Smooth muscle cell (in vitro differentiated cells): Measurements from ENCODE around the gene AQP1. TPM values are rescaled to one million over a fixed set of nuclear protein-coding genes. Genes with fewer than 3 reads are reported as not detected.
A peak's percentile ranks its signal among the peaks of the same experiment; 100 is the strongest.

Source experiments
- DNase-seq: peaks from one replicate; lab custom pipeline; 2025; ENCODE audit not compliant: unreplicated experiment; lab: John Stamatoyannopoulos, UW
- H2AFZ ChIP-seq: fragments of 200-600 bp; sonication (generic); 2 replicates; pipeline ENCODE4 v1.6.0; 2016; ENCODE audit warnings: antibody characterized with exemption, low read depth, mild to moderate bottlenecking
- H3F3A ChIP-seq: fragments of 200-600 bp; sonication (generic); 2 replicates; pipeline ENCODE4 v1.6.0; 2017; ENCODE audit warnings: antibody characterized with exemption, low read depth
- H3K27ac ChIP-seq: fragments of 200-600 bp; sonication (generic); 2 replicates; pipeline ENCODE4 v1.5.1; 2016; ENCODE audit warnings: low read depth, mild to moderate bottlenecking
- H3K27me3 ChIP-seq: fragments of 200-600 bp; sonication (generic); 2 replicates; pipeline ENCODE4 v1.6.1; 2016; ENCODE audit warnings: low read depth, mild to moderate bottlenecking
- H3K36me3 ChIP-seq: fragments of 200-600 bp; sonication (generic); 2 replicates; pipeline ENCODE4 v1.5.1; 2016; ENCODE audit warnings: low read depth
- H3K4me1 ChIP-seq: fragments of 200-600 bp; sonication (generic); 2 replicates; pipeline ENCODE4 v1.5.1; 2016; ENCODE audit warnings: low read depth
- H3K4me2 ChIP-seq: fragments of 200-600 bp; sonication (generic); 2 replicates; pipeline ENCODE4 v1.6.0; 2016; ENCODE audit warnings: mild to moderate bottlenecking
- H3K4me3 ChIP-seq: fragments of 200-600 bp; sonication (generic); 2 replicates; pipeline ENCODE4 v1.5.1; 2016; ENCODE audit warnings: mild to moderate bottlenecking
- H3K79me2 ChIP-seq: fragments of 200-600 bp; sonication (generic); 2 replicates; pipeline ENCODE4 v1.6.0; 2016; ENCODE audit warnings: low read depth, mild to moderate bottlenecking
- H3K9ac ChIP-seq: fragments of 200-600 bp; sonication (generic); 2 replicates; pipeline ENCODE4 v1.6.0; 2016; ENCODE audit warnings: low read depth
- H3K9me3 ChIP-seq: fragments of 200-600 bp; sonication (generic); replicated peaks from 2 replicates; pipeline ENCODE4 v1.5.1; 2016; ENCODE audit warnings: low read depth
- H4K20me1 ChIP-seq: fragments of 200-600 bp; sonication (generic); 2 replicates; pipeline ENCODE4 v1.6.0; 2016; ENCODE audit warnings: low read depth
- CTCF ChIP-seq: fragments of 200-600 bp; sonication (generic); IDR thresholded peaks from 2 replicates; pipeline ENCODE4 v1.5.1; 2017; ENCODE audit warnings: borderline replicate concordance, mild to moderate bottlenecking, antibody characterized with exemption; ENCODE audit not compliant: insufficient read depth, poor library complexity, severe bottlenecking
- WGBS: methylation state at CpG from one replicate; pipeline ENCODE4 v1.1.7; 2016; ENCODE audit warnings: low lambda C conversion rate; 5-methylcytosine and 5-hydroxymethylcytosine counted together
- polyA plus RNA-seq: library from polyadenylated mRNA; unstranded; fragments of >200 nt; fragmentation: Nextera tagmentation; extraction: Ambion mirVana; gene quantifications from 2 replicates; pipeline ENCODE4 v1.2.1, GENCODE V29; 2016
- total RNA-seq: library from RNA; depleted of rRNA; stranded (reverse); fragments of >200 nt; gene quantifications from 2 replicates; pipeline ENCODE4 v1.2.3, GENCODE V29; 2014

Gene AQP1
- total and polyA plus RNA-seq, 2 experiments from 2014 or later, result 2,330 to 2,747 TPM

- peaks cover 64% of the 10 kb centered on the region for H3K79me2 ChIP-seq
- no peaks in the 10 kb centered on the region for H3K9me3 ChIP-seq
- WGBS, result 81% methylated on average over 11 of the region's 11 CpGs
- H3K36me3 ChIP-seq, result peaks cover 5% of the 10 kb centered on the region
- peaks cover 25% of the 10 kb centered on the region for H3K4me1 ChIP-seq
- no peak for DNase-seq
- peaks cover 31% of the 10 kb centered on the region for H3F3A ChIP-seq
- peak overlapping the region; percentile 78 for H3K27ac ChIP-seq
- peak overlapping the region; percentile 98 for H3K4me2 ChIP-seq
- H3K9ac ChIP-seq, result no peak overlapping the region
- H3K27me3 ChIP-seq, result no peaks in the 10 kb centered on the region
- no peak overlapping the region for H2AFZ ChIP-seq
- no peak for TF ChIP-seq CTCF
- H3K4me3 ChIP-seq, result no peak overlapping the region
- peaks cover 100% of the 10 kb centered on the region for H4K20me1 ChIP-seq
Measured at GRCh38 chr7:30920021-30920583, 8.4 kb downstream of the AQP1 start.

- Histone ChIP-seq H3K27me3 (no peaks in the 10 kb centered on the region), H4K20me1 (peaks cover 96% of the 10 kb centered on the region), H3K4me3 (no peak overlapping the region), H3F3A (peaks cover 35% of the 10 kb centered on the region), H3K79me2 (peaks cover 56% of the 10 kb centered on the region), H3K9me3 (no peaks in the 10 kb centered on the region), H3K4me2 (peak overlapping the region; percentile 58), H3K4me1 (peaks cover 25% of the 10 kb centered on the region), H3K36me3 (peaks cover 5% of the 10 kb centered on the region), H3K27ac (peak overlapping the region; percentile 78), H3K9ac (peak overlapping the region; percentile 32), H2AFZ (no peak overlapping the region)
- no peak for DNase-seq
- no peak for TF ChIP-seq CTCF
- 34% methylated on average over 9 of the region's 9 CpGs for WGBS
Measured at GRCh38 chr7:30920584-30921539, 9.2 kb downstream of the AQP1 start.

- Histone ChIP-seq H3K79me2 (peaks cover 47% of the 10 kb centered on the region), H3K4me1 (peaks cover 17% of the 10 kb centered on the region), H4K20me1 (peaks cover 87% of the 10 kb centered on the region), H3F3A (peaks cover 39% of the 10 kb centered on the region), H2AFZ (no peak overlapping the region), H3K4me3 (no peak overlapping the region), H3K4me2 (peak overlapping the region; percentile 58), H3K9me3 (no peaks in the 10 kb centered on the region), H3K9ac (peak overlapping the region; percentile 32), H3K27me3 (no peaks in the 10 kb centered on the region), H3K36me3 (peaks cover 5% of the 10 kb centered on the region), H3K27ac (peak overlapping the region; percentile 78)
- WGBS, result 88% methylated on average over 19 of the region's 19 CpGs
- TF ChIP-seq CTCF, result no peak
- no peak for DNase-seq
Measured at GRCh38 chr7:30921540-30922401, 10.1 kb downstream of the AQP1 start.
